ENCODE measurements around the gene ADAP1. TPM values are rescaled to one million over a fixed set of nuclear protein-coding genes. Genes with fewer than 3 reads are reported as not detected.

The ADAP1 gene
- total and polyA plus RNA-seq, 3 experiments from 2014 or later, result 37.7 to 77.3 (median 67.7) TPM

- Histone ChIP-seq H3K27ac (ENCODE audit: low read depth, low read length) (no peak overlapping the region), H3K4me3 (ENCODE audit: low read length) (no peak overlapping the region), H3K9me3 (ENCODE audit: low read length) (no peaks in the 10 kb centered on the region), H3K4me1 (ENCODE audit: insufficient read depth, low read length) (peaks cover 14% of the 10 kb centered on the region), H3K27me3 (ENCODE audit: insufficient read depth, low read length, poor library complexity, severe bottlenecking) (no peaks in the 10 kb centered on the region), H3K36me3 (ENCODE audit: insufficient read depth, low read length) (peaks cover 13% of the 10 kb centered on the region)
- Mint-ChIP-seq H3K27me3 (no peaks in the 10 kb centered on the region), H3K27ac (peak overlapping the region in 2 of 8 donors; percentile 24 to 58), H3K4me3 (peak overlapping the region in 1 of 7 donors; percentile 66), H3K36me3 (peaks cover 0 to 52% (median 3%) of the 10 kb centered on the region in 3 donors), H3K4me1 (peaks cover 31 to 70% (median 32%) of the 10 kb centered on the region in 3 donors), H3K9me3 (no peaks in the 10 kb centered on the region)
- ChIA-PET CTCF (interaction anchor here (0.6 to 1.2 kb wide), 3 partner anchors 11 to 110 kb away, joined by 3 to 4 read pairs (median 4); no protein-coding TSS in a partner anchor), POLR2A (no interaction called here)
- DNase-seq, result no peak
Measured at GRCh38 chr7:883055-884021, 71.1 kb downstream of the ADAP1 start.

GRCh38 chr7:882336-883035 is 72.0 kb downstream of the ADAP1 start:
- no peaks in the 10 kb centered on the region for H3K27me3 ChIP-seq (ENCODE audit: insufficient read depth, low read length, poor library complexity, severe bottlenecking)
- no peaks in the 10 kb centered on the region for H3K9me3 ChIP-seq (ENCODE audit: low read length)
- no peak for DNase-seq
- H3K4me1 ChIP-seq (ENCODE audit: insufficient read depth, low read length), result peaks cover 19% of the 10 kb centered on the region
- peaks cover 5% of the 10 kb centered on the region for H3K36me3 ChIP-seq (ENCODE audit: insufficient read depth, low read length)
- POLR2A ChIA-PET, result no interaction called here
- H3K4me3 ChIP-seq (ENCODE audit: low read length), result no peak overlapping the region
- Mint-ChIP-seq H3K27ac (peak overlapping the region in 3 of 8 donors; percentile 51 to 75 (median 64)), H3K4me1 (peaks cover 35 to 70% (median 36%) of the 10 kb centered on the region in 3 donors), H3K9me3 (no peaks in the 10 kb centered on the region), H3K27me3 (no peaks in the 10 kb centered on the region), H3K4me3 (peak overlapping the region in 1 of 7 donors; percentile 56), H3K36me3 (peaks cover 0 to 46% (median 3%) of the 10 kb centered on the region in 3 donors)
- H3K27ac ChIP-seq (ENCODE audit: low read depth, low read length), result no peak overlapping the region
- CTCF ChIA-PET, result interaction anchor here (0.6 kb wide), 1 partner anchor 61 kb away, joined by 4 read pairs; no protein-coding TSS in a partner anchor

GRCh38 chr7:881441-882234 is 72.8 kb downstream of the ADAP1 start:
- ChIA-PET CTCF (no interaction called here), POLR2A (no interaction called here)
- no peaks in the 10 kb centered on the region for H3K9me3 Mint-ChIP-seq
- Histone ChIP-seq H3K27me3 (ENCODE audit: insufficient read depth, low read length, poor library complexity, severe bottlenecking) (no peaks in the 10 kb centered on the region), H3K9me3 (ENCODE audit: low read length) (no peaks in the 10 kb centered on the region), H3K4me3 (ENCODE audit: low read length) (no peak overlapping the region), H3K4me1 (ENCODE audit: insufficient read depth, low read length) (peaks cover 19% of the 10 kb centered on the region), H3K27ac (ENCODE audit: low read depth, low read length) (no peak overlapping the region), H3K36me3 (ENCODE audit: insufficient read depth, low read length) (no peaks in the 10 kb centered on the region)
- no peaks in the 10 kb centered on the region for H3K27me3 Mint-ChIP-seq
- peak overlapping the region in 3 of 8 donors; percentile 51 to 75 (median 64) for H3K27ac Mint-ChIP-seq
- H3K4me3 Mint-ChIP-seq, result peak overlapping the region in 1 of 7 donors; percentile 60
- no peak for DNase-seq
- peaks cover 35 to 70% (median 36%) of the 10 kb centered on the region in 3 donors for H3K4me1 Mint-ChIP-seq
- H3K36me3 Mint-ChIP-seq, result peaks cover 0 to 43% (median 3%) of the 10 kb centered on the region in 3 donors

- CTCF ChIA-PET, result no interaction called here
- H3K4me1 ChIP-seq (ENCODE audit: insufficient read depth, low read length), result peaks cover 23% of the 10 kb centered on the region
- H3K27ac ChIP-seq (ENCODE audit: low read depth, low read length), result no peak overlapping the region
- H3K36me3 ChIP-seq (ENCODE audit: insufficient read depth, low read length), result no peaks in the 10 kb centered on the region
- H3K9me3 Mint-ChIP-seq, result no peaks in the 10 kb centered on the region
- H3K36me3 Mint-ChIP-seq, result peaks cover 0 to 35% (median 3%) of the 10 kb centered on the region in 3 donors
- peaks cover 34 to 65% (median 36%) of the 10 kb centered on the region in 3 donors for H3K4me1 Mint-ChIP-seq
- no peaks in the 10 kb centered on the region for H3K9me3 ChIP-seq (ENCODE audit: low read length)
- no peaks in the 10 kb centered on the region for H3K27me3 ChIP-seq (ENCODE audit: insufficient read depth, low read length, poor library complexity, severe bottlenecking)
- no peak overlapping the region for H3K4me3 ChIP-seq (ENCODE audit: low read length)
- peak overlapping the region in 1 of 8 donors; percentile 89 for H3K27ac Mint-ChIP-seq
- POLR2A ChIA-PET, result no interaction called here
- no peak for DNase-seq
- H3K4me3 Mint-ChIP-seq, result peak overlapping the region in 1 of 7 donors; percentile 22
- no peaks in the 10 kb centered on the region for H3K27me3 Mint-ChIP-seq
Measured at GRCh38 chr7:880450-880849, 74.0 kb downstream of the ADAP1 start.

DNA sequence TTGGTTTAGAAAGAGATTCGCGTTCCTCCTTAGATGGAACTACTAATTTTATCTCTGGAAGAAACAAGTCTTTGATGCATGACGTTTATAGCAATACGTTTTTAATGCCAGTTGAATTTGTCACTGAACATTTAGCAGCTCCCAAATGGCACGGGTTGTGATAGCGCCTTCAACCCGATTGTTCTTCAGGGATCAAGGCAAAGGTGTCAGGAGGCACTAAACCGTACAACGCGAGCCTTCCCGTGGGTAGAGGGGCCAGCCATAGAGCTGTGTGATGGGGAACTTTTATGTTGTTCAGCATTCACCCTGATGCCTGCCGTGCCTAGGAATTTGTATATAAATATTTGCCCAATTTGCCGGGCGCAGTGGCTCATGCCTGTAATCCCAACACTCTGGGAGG is 74.8 kb downstream of the ADAP1 start:
- Histone ChIP-seq H3K27ac (ENCODE audit: low read depth, low read length) (no peak overlapping the region), H3K4me3 (ENCODE audit: low read length) (no peak overlapping the region), H3K27me3 (ENCODE audit: insufficient read depth, low read length, poor library complexity, severe bottlenecking) (no peaks in the 10 kb centered on the region), H3K36me3 (ENCODE audit: insufficient read depth, low read length) (no peaks in the 10 kb centered on the region), H3K9me3 (ENCODE audit: low read length) (no peaks in the 10 kb centered on the region), H3K4me1 (ENCODE audit: insufficient read depth, low read length) (peaks cover 26% of the 10 kb centered on the region)
- Mint-ChIP-seq H3K27ac (peak overlapping the region in 4 of 8 donors; percentile 6 to 89 (median 26)), H3K9me3 (no peaks in the 10 kb centered on the region), H3K4me3 (peak overlapping the region in 2 of 7 donors; percentile 65 to 66), H3K36me3 (peaks cover 0 to 34% (median 3%) of the 10 kb centered on the region in 3 donors), H3K27me3 (no peaks in the 10 kb centered on the region), H3K4me1 (peaks cover 33 to 58% (median 35%) of the 10 kb centered on the region in 3 donors)
- CTCF ChIA-PET, result interaction anchor here (0.8 kb wide), 1 partner anchor 43 kb away, joined by 3 read pairs; no protein-coding TSS in a partner anchor
- no peak for DNase-seq
- POLR2A ChIA-PET, result no interaction called here

DNA sequence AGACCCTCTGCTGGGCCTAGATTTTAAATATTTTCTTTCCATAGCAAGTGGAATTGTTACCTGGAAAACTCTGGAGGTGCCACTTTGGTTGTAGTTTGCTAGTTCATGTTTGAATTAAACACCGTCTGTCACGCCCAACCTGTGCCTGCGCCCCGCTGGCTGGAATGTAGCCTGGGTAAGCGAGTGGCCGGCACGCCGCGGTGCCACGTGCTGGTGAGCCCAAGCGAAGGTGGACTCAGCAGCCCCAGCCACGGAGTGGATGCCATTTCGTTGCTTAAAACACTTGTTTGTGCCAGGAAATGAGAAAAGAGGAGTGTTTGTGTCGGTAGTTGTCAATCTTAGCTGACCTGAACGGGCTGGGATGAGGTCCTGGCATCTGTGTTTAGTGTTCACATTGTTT is 75.4 kb downstream of the ADAP1 start:
- Mint-ChIP-seq H3K27me3 (no peaks in the 10 kb centered on the region), H3K4me1 (peaks cover 31 to 52% (median 32%) of the 10 kb centered on the region in 3 donors), H3K9me3 (no peaks in the 10 kb centered on the region)

More for the DNA sequence above, 75.4 kb downstream of the ADAP1 start:
- Mint-ChIP-seq H3K4me3 (peak overlapping the region; percentile 55 to 85 (median 66)), H3K36me3 (peaks cover 0 to 32% (median 3%) of the 10 kb centered on the region in 3 donors), H3K27ac (peak overlapping the region in 6 of 8 donors; percentile 23 to 89 (median 68))
- H3K36me3 ChIP-seq (ENCODE audit: insufficient read depth, low read length), result no peaks in the 10 kb centered on the region
- ChIA-PET CTCF (interaction anchor here (0.8 kb wide), 1 partner anchor 44 kb away, joined by 3 read pairs; no protein-coding TSS in a partner anchor), POLR2A (no interaction called here)
- no peak overlapping the region for H3K27ac ChIP-seq (ENCODE audit: low read depth, low read length)
- no peak for DNase-seq
- H3K27me3 ChIP-seq (ENCODE audit: insufficient read depth, low read length, poor library complexity, severe bottlenecking), result no peaks in the 10 kb centered on the region
- no peak overlapping the region for H3K4me3 ChIP-seq (ENCODE audit: low read length)
- no peaks in the 10 kb centered on the region for H3K9me3 ChIP-seq (ENCODE audit: low read length)
- peaks cover 26% of the 10 kb centered on the region for H3K4me1 ChIP-seq (ENCODE audit: insufficient read depth, low read length)
